HG03159 (cell line): ENCODE measurements around the gene REC114.

Experiments used
- ATAC-seq: cut with Tn5 transposase; IDR thresholded peaks from one replicate; pipeline ENCODE4 v1.9.1; 2021; ENCODE audit warnings: mild to moderate bottlenecking, moderate library complexity; ENCODE audit not compliant: unreplicated experiment

The REC114 gene

GRCh38 chr15:73601451-73602445, 158.8 kb downstream of the REC114 start:
- ATAC-seq: no peak

GRCh38 chr15:73602446-73602843, 159.5 kb downstream of the REC114 start:
- no peak for ATAC-seq

GRCh38 chr15:73602992-73603391, 160.0 kb downstream of the REC114 start:
- ATAC-seq: no peak

- no peak for ATAC-seq
Measured at GRCh38 chr15:73604477-73604876, 161.5 kb downstream of the REC114 start.

- no peak for ATAC-seq
Measured at GRCh38 chr15:73605759-73606436, 162.9 kb downstream of the REC114 start.

- ATAC-seq: no peak
Measured at GRCh38 chr15:73607405-73607804, 164.4 kb downstream of the REC114 start.

GRCh38 chr15:73607843-73608242, 164.9 kb downstream of the REC114 start:
- no peak for ATAC-seq

- ATAC-seq: no peak
Measured at GRCh38 chr15:73608475-73608874, 165.5 kb downstream of the REC114 start.

GRCh38 chr15:73608941-73609340, 166.0 kb downstream of the REC114 start:
- no peak for ATAC-seq
